ENCODE data around the gene DAPK1.

DAPK1 gene

GRCh38 chr9:87515588-87516221, 18.0 kb downstream of the DAPK1 start:
- TF ChIP-seq EP300 (IDR thresholded peaks at IDR 0.05; ENCODE audit: borderline replicate concordance): no peak
- TF ChIP-seq MAX (IDR thresholded peaks at IDR 0.05): no peak
- no peak for TF ChIP-seq YY1 (IDR thresholded peaks at IDR 0.05; ENCODE audit: low read depth)
- TF ChIP-seq ZBTB7A (IDR thresholded peaks at IDR 0.05; ENCODE audit: low read depth): no peak
- TF ChIP-seq NFIC (IDR thresholded peaks at IDR 0.05): no peak
- TF ChIP-seq USF1 (IDR thresholded peaks at IDR 0.05): no peak
- TF ChIP-seq CEBPB (IDR thresholded peaks at IDR 0.05): no peak
- TF ChIP-seq REST (IDR thresholded peaks at IDR 0.05; ENCODE audit: low read depth): no peak
- no peak for TF ChIP-seq TCF12 (IDR thresholded peaks at IDR 0.05; ENCODE audit: low read depth)
- no peak for TF ChIP-seq EGR1 (IDR thresholded peaks at IDR 0.05)
- TF ChIP-seq RAD21 (IDR thresholded peaks at IDR 0.05; ENCODE audit: low read depth): no peak
- no peak for TF ChIP-seq FOXM1 (IDR thresholded peaks at IDR 0.05; ENCODE audit: borderline replicate concordance, low read depth)
- TF ChIP-seq TEAD4 (IDR thresholded peaks at IDR 0.05): no peak
- no peak for TF ChIP-seq TAF1 (IDR thresholded peaks at IDR 0.05; ENCODE audit: low read depth)
- no peak for TF ChIP-seq CREB1 (IDR thresholded peaks at IDR 0.05; ENCODE audit: low read depth)

DNA sequence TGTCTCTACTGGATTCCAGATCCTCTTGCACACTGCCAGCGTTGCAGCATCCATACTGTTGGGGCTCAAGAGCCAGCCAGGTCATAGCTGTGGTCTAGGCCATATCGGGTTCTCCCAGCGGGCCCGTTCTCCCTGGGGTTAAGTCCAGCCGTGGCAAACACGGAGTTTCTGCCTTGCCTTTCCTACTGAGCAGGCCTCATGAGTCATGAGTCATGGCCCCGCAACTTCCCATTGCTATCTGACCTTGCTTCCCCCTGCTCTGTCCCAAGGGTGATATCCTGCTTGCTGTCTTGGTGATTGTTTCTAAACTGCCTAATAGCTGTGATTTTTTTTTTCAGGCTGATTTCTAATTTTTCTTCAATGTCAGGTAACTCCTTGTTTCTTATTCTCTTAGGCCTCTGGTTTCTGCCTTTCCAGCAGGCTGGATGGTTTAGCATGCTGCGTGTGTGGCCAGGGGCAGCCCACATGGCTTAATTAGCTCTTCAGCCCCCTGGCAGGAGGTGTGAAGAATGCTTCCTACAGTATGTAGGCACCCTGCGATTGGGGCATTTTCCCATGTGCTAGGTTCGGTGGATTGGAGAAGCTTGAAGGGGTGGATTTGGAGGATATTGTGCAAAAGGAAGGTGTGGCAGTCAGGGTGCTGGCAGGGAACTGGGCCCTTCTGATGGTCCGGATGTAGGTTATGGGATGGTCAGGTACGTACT, 18.7 kb downstream of the DAPK1 start:
- TF ChIP-seq TCF12 (IDR thresholded peaks at IDR 0.05; ENCODE audit: low read depth) (no peak), REST (IDR thresholded peaks at IDR 0.05; ENCODE audit: low read depth) (no peak), MAX (IDR thresholded peaks at IDR 0.05) (no peak), ZBTB7A (IDR thresholded peaks at IDR 0.05; ENCODE audit: low read depth) (no peak), EGR1 (IDR thresholded peaks at IDR 0.05) (no peak), CEBPB (IDR thresholded peaks at IDR 0.05) (no peak), EP300 (IDR thresholded peaks at IDR 0.05; ENCODE audit: borderline replicate concordance) (no peak)

DNA sequence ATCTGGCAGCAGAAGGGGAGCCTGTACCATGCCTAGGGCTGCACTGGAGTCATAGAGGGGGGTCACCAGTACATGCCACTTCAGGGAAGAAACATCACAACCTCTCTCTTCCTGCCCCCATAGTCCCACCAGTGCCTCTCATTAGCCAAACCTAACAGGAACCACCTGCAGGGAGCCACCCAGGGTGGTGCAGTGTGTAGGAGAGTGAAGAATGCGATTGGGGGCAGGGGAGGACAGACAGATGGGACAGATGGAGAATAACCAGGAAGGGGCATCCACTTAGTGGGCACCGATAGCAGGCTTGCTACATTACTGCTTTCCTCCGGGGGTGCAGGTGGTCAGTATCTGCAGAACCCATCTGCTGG, 19.2 kb downstream of the DAPK1 start:
- no peak for TF ChIP-seq RAD21 (IDR thresholded peaks at IDR 0.05; ENCODE audit: low read depth)
- TF ChIP-seq CREB1 (IDR thresholded peaks at IDR 0.05; ENCODE audit: low read depth): no peak
- TF ChIP-seq FOXM1 (IDR thresholded peaks at IDR 0.05; ENCODE audit: borderline replicate concordance, low read depth): no peak
- no peak for TF ChIP-seq TCF12 (IDR thresholded peaks at IDR 0.05; ENCODE audit: low read depth)
- no peak for TF ChIP-seq TEAD4 (IDR thresholded peaks at IDR 0.05)
- TF ChIP-seq USF1 (IDR thresholded peaks at IDR 0.05): no peak
- TF ChIP-seq EP300 (IDR thresholded peaks at IDR 0.05; ENCODE audit: borderline replicate concordance): no peak
- TF ChIP-seq ZBTB7A (IDR thresholded peaks at IDR 0.05; ENCODE audit: low read depth): no peak

DNA sequence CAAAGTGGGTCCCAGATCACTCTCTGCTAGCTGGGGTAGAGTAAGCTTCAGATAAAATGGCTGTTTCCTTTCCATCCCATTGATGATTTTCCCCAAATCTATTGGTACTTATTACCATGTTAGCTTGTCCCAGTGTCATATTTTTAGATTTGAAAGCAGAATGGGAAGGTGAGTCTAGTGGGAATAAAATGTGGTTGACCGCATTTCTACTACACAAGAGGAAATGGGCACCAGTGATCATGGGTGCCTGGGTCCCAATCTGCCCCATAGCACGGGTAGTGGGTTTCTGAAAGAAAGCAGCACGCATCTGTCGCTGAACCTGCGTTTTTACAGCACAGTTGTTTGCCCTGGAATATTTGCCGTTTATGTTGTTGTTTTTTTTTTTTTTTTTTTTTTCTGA, 20.1 kb downstream of the DAPK1 start:
- no peak for TF ChIP-seq MAX (IDR thresholded peaks at IDR 0.05)
- TF ChIP-seq RAD21 (IDR thresholded peaks at IDR 0.05; ENCODE audit: low read depth): no peak
- no peak for TF ChIP-seq FOXM1 (IDR thresholded peaks at IDR 0.05; ENCODE audit: borderline replicate concordance, low read depth)
- no peak for TF ChIP-seq TEAD4 (IDR thresholded peaks at IDR 0.05)
- no peak for TF ChIP-seq TCF12 (IDR thresholded peaks at IDR 0.05; ENCODE audit: low read depth)
- no peak for TF ChIP-seq CEBPB (IDR thresholded peaks at IDR 0.05)
- no peak for TF ChIP-seq EP300 (IDR thresholded peaks at IDR 0.05; ENCODE audit: borderline replicate concordance)
- no peak for TF ChIP-seq USF1 (IDR thresholded peaks at IDR 0.05)
- TF ChIP-seq YY1 (IDR thresholded peaks at IDR 0.05; ENCODE audit: low read depth): no peak
- TF ChIP-seq CREB1 (IDR thresholded peaks at IDR 0.05; ENCODE audit: low read depth): no peak
- TF ChIP-seq ZBTB7A (IDR thresholded peaks at IDR 0.05; ENCODE audit: low read depth): no peak
- TF ChIP-seq REST (IDR thresholded peaks at IDR 0.05; ENCODE audit: low read depth): no peak
- no peak for TF ChIP-seq TAF1 (IDR thresholded peaks at IDR 0.05; ENCODE audit: low read depth)

All from Ishikawa (cell line).